NCI-H446 treated with DMSO at 0.1 percent for 48 hours (cell line): ENCODE results near the gene SLC40A1.
A peak's percentile ranks its signal among the peaks of the same experiment; 100 is the strongest.
"Not testable (repeated sequence)": the region's sequence is repeated elsewhere in the genome, so short reads cannot be mapped to it uniquely, and the experiment has no call there.

Experiments
- DNase-seq: peaks from one replicate; lab custom pipeline; 2025; lab: John Stamatoyannopoulos, UW

The SLC40A1 gene, protein sequence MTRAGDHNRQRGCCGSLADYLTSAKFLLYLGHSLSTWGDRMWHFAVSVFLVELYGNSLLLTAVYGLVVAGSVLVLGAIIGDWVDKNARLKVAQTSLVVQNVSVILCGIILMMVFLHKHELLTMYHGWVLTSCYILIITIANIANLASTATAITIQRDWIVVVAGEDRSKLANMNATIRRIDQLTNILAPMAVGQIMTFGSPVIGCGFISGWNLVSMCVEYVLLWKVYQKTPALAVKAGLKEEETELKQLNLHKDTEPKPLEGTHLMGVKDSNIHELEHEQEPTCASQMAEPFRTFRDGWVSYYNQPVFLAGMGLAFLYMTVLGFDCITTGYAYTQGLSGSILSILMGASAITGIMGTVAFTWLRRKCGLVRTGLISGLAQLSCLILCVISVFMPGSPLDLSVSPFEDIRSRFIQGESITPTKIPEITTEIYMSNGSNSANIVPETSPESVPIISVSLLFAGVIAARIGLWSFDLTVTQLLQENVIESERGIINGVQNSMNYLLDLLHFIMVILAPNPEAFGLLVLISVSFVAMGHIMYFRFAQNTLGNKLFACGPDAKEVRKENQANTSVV

GRCh38 chr2:189580658-189581353 lies at the start of gene SLC40A1:
TSS of gene SLC40A1 (minus strand) at chr2:189580786. CDS start at chr2:189580460, 326 bp downstream.
- peak; percentile 11 for DNase-seq

GRCh38 chr2:189629531-189630453 lies 49.2 kb upstream of the SLC40A1 start:
- DNase-seq, result no peak

GRCh38 chr2:189628817-189629530 lies 48.4 kb upstream of the SLC40A1 start:
- DNase-seq, result no peak

DNA sequence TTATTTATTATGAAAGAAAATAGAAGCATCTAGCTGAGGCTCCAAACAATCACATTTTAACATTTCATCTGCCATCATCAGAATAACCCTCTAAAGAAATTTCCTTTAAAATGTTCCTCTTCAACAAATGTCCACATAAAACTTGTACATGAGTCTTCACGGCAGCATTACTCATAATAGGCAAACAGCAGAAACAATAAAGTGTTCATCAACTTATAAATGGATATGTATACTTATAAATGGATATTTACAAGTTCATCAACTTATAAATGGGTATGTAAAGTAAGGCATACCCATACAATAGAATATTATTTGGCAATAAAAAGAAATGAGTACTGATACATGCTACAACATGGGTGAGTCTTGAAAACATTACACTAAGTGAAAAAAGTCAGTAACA lies 47.2 kb upstream of the SLC40A1 start:
- DNase-seq, result no peak

DNA sequence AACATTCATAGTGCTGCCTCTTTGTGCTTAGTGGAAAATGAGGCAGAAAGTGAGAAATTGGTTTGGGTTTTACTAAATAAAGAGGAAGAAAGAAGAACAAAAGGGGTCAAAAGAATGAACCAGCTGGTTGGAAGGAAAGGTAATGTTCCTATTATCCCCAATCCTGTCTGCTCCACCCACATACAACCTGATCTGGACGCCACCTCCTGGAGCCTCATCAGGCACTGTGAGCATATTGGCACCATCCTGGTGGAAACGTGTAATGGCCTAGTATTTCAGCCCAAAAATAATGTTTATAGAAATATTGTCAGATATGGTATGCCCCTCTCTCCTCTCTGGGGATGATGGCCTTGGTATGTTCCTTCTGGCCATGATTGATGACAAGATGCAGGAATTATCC lies 45.0 kb upstream of the SLC40A1 start:
- DNase-seq, result no peak

DNA sequence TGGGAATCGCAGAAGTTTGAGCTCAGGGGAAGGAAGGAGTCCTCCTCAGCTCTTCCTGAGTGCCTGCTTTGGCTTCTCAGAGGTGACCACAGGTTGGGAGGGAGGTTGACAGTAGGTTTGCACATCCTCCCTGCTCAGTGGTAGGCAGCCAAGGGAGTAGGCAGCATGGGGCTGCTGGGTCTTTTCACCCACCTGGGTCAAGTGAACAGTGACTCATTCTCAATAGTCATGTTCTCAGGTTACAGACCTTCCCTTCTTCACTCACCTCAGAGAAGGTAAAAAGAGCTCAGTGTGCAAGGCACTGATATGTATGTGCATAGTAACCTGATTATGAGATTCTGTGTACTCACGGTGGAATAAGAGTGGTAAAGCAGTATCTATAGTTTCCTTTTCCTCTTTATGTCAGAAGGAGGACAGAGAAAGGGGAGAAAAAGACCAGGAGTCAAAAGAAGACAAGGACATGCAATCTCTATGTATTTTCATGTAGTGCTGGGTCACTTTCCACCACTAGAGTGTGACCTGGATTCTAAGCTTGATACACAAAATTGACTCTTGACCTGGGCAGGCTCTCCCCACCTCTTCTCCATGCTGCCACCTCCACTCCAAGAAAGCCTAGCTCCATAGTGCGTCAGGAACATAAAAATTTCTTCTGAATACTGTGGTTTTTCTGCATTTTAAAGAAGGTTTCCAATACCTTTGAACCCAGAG lies 44.2 kb upstream of the SLC40A1 start:
- DNase-seq, result no peak

DNA sequence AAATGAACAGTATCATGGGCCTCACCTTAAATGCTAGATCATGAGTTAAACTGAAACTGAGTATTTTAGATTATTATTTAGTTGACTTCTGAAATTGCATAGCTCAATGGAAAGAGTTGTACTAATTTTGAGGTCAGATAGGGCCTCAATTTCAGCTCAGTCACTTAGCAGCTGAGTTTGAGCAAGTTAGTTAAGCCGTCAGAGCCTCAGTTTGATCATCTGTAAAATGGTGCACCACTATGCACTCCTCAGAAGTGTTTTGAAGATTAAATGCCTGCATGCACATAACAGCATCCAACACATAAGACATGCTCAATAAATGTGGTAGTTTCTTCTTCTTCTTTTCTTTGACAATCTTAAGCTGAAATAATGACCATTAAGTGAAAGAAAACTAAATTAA lies 42.5 kb upstream of the SLC40A1 start:
- DNase-seq, result no peak

DNA sequence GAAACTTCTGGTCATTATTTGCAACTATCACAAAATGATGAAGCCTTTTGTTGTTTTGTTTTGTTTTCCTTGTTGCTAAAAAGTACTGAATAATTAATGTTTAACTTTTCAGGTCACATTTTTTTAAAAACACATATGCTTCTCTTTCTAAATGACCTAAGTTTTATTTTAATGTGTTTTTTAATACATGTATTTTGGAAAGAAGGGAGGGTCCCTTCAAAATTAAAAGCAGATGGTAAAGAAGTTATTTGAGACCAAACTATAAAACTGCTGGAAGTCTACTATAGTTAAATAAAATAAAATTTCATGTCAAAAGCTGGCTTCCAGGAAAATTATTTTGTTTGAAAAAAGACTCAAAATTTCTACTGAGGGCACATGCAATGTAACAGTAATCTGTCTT lies 41.2 kb upstream of the SLC40A1 start:
- DNase-seq, result no peak

DNA sequence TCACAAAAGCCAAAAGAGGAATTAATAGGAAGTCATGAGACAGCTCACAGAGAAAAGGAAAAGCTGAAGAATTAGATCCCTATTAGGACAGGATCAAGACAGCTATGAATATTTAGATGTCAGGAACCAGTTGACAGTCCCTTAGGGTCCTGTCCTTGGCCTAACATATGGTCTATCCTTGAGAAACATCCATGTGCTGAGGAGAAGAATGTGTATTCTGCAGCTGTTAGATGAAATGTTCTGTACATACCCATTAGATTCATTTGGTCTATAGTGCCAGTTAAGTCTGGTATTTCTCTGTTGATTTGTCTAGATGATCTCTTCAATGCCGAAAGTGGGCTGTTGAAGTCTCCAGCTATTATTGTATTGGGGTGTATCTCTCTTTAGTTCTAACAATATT lies 37.6 kb upstream of the SLC40A1 start:
- DNase-seq, result no peak

GRCh38 chr2:189614585-189614984 lies 34.0 kb upstream of the SLC40A1 start:
- no peak for DNase-seq

- no peak for DNase-seq
Observed at GRCh38 chr2:189613650-189614420, 33.2 kb upstream of the SLC40A1 start.

- no peak for DNase-seq
Observed at GRCh38 chr2:189613077-189613636, 32.6 kb upstream of the SLC40A1 start.

GRCh38 chr2:189610700-189611099 lies 30.1 kb upstream of the SLC40A1 start:
- DNase-seq, result no peak

- DNase-seq, result no peak
Observed at GRCh38 chr2:189609853-189610252, 29.3 kb upstream of the SLC40A1 start.

DNA sequence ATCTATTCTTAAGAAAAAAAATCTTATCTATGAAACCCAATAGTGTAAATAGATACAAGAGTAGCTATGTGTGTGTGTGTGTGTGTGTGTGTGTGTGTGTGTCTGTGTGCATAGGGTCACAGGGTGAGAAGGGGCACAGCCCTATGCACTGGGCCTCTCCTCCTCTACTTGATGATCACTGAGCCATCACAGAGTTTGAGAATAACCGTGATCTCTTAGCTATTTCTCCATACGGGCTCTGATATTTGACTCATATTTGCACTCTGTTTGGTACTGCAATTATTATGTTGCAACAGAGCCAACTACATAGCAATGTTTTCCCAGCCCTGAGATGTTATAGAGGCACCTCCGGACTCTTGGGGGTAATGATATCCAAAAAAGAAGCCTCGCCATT lies 28.8 kb upstream of the SLC40A1 start:
- DNase-seq, result no peak

DNA sequence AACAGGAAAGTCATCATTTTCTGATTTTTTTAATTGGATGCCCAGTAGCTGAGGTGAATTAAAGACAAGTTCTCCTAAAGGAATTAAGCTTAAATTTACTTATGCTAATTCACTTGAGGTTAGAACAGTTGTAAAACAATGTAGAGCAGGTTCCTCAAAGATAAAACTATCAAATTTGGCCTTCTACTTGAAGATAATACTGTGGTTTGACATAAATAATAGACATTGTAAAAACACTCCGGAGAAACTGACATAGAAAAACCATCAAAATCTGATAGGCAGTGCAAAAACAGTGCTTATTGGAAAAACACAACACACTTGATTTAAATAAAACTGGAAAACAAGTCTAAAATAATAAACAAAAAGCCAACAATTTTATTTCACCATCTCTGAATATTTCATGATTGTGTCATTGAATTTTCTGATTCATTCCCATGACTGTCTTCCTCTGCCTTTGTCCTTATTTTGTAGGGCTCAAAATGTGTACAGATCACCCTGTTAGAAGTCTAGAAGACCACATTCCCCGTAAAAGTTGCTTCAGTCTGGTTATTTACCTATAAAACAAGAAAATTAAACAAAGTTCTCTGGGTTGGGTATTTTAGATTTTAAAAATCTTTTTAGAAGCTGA lies 28.3 kb upstream of the SLC40A1 start:
- DNase-seq, result no peak

- DNase-seq, result no peak
Observed at GRCh38 chr2:189608170-189608569, 27.6 kb upstream of the SLC40A1 start.

- no peak for DNase-seq
Observed at GRCh38 chr2:189602233-189602632, 21.6 kb upstream of the SLC40A1 start.

GRCh38 chr2:189601652-189602051 lies 21.1 kb upstream of the SLC40A1 start:
- DNase-seq, result not testable (repeated sequence)
